ENCODE data around the gene SCN5A. TPM values are rescaled to one million over a fixed set of nuclear protein-coding genes. Genes with fewer than 3 reads are reported as not detected.

The SCN5A gene
- total RNA-seq, 1 experiment from 2014 or later = 4.7 TPM

DNA sequence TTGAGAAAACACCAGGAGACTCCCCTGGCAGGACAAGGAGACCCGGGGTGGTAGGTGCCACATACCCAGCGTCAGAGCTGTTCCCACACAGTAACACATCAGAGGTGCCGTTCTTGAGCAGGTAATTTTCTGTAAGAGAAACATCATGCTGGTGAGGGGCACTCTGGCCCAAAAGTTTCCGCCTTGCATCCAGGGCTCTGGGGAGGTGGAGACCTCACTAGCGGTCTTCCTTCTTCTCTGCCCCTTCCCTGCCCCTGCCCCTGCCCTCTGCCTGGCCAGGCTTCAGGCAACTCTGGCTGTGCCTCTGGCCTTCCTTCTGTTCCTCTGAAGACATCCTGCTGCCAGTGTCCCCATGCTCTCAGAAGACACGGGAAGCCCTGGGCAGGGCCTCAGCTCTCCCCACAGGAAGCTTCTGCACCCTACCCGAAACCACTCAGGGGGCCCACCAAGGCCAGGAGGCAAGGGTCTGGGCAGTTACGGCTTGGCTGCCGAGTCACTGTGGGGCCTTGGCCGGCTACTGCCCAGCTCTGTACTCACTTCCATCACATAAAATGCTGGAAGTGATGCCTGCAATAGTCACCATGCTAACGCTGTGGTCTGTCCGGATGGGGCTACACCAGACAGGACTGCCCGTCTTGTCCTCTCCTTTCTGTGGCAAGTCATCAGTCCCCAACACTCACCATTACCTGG lies 41.3 kb downstream of the SCN5A start:
- no peak for DNase-seq
- Histone ChIP-seq H3K4me1 (replicated peaks; ENCODE audit: insufficient read depth) (no peaks in the 10 kb centered on the region), H3K36me3 (ENCODE audit: low read depth) (no peaks in the 10 kb centered on the region), H3K79me2 (ENCODE audit: low read depth) (no peaks in the 10 kb centered on the region), H3K27me3 (ENCODE audit: insufficient read depth, low read depth) (peaks cover 47% of the 10 kb centered on the region), H2AFZ (no peak overlapping the region), H4K20me1 (ENCODE audit: insufficient read depth) (no peaks in the 10 kb centered on the region), H3K4me2 (no peak overlapping the region), H3K9me3 (ENCODE audit: insufficient read depth, low read depth) (no peaks in the 10 kb centered on the region), H3K4me3 (no peak overlapping the region), H3F3A (ENCODE audit: insufficient read depth, low read depth) (no peaks in the 10 kb centered on the region), H3K27ac (no peak overlapping the region), H3K9me2 (ENCODE audit: insufficient read depth) (no peaks in the 10 kb centered on the region)
- no peak for TF ChIP-seq EZH2 (IDR thresholded peaks at IDR 0.05; ENCODE audit: low read depth)
- TF ChIP-seq, protein P1, sequence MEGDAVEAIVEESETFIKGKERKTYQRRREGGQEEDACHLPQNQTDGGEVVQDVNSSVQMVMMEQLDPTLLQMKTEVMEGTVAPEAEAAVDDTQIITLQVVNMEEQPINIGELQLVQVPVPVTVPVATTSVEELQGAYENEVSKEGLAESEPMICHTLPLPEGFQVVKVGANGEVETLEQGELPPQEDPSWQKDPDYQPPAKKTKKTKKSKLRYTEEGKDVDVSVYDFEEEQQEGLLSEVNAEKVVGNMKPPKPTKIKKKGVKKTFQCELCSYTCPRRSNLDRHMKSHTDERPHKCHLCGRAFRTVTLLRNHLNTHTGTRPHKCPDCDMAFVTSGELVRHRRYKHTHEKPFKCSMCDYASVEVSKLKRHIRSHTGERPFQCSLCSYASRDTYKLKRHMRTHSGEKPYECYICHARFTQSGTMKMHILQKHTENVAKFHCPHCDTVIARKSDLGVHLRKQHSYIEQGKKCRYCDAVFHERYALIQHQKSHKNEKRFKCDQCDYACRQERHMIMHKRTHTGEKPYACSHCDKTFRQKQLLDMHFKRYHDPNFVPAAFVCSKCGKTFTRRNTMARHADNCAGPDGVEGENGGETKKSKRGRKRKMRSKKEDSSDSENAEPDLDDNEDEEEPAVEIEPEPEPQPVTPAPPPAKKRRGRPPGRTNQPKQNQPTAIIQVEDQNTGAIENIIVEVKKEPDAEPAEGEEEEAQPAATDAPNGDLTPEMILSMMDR (conservative IDR thresholded peaks at IDR 0.05) = no peak
- ChIA-PET CTCF (no interaction called here), POLR2A (ENCODE audit: unreplicated experiment) (no interaction called here)
- no TSS peak for BruUV-seq (replicated peaks)
- intact Hi-C loops (cut with micrococcal nuclease; ENCODE audit: unreplicated experiment) = no loop called here

DNA sequence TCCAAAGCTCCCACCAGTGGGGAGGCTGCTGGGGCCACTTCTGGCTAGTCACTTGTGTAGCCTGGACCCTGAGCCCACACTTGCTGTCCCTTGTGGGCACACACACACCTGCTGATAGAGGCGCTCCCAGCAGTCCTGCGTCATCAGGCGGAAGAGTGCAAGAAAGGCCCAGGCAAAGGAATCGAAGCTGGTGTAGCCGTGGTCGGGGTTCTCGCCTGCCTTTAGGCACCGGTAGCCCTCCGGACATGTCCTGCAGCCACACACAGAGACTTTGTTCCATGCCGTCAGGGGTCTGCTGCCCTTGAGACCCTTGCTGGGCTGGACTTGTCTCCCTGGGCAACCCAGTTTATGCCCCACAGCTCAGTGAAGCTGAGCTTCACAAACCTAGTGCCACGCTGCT lies 42.9 kb downstream of the SCN5A start:
- H3K36me3 ChIP-seq (ENCODE audit: low read depth) = no peaks in the 10 kb centered on the region
- H3K9me3 ChIP-seq (ENCODE audit: insufficient read depth, low read depth) = no peaks in the 10 kb centered on the region
- no peaks in the 10 kb centered on the region for H3K4me1 ChIP-seq (replicated peaks; ENCODE audit: insufficient read depth)
- H3K4me3 ChIP-seq = no peak overlapping the region
- H3F3A ChIP-seq (ENCODE audit: insufficient read depth, low read depth) = no peaks in the 10 kb centered on the region
- H3K27me3 ChIP-seq (ENCODE audit: insufficient read depth, low read depth) = peaks cover 32% of the 10 kb centered on the region
- no peak overlapping the region for H2AFZ ChIP-seq
- ChIA-PET POLR2A (ENCODE audit: unreplicated experiment) (no interaction called here), CTCF (no interaction called here)
- DNase-seq = no peak
- H3K79me2 ChIP-seq (ENCODE audit: low read depth) = no peaks in the 10 kb centered on the region
- H3K9me2 ChIP-seq (ENCODE audit: insufficient read depth) = no peaks in the 10 kb centered on the region
- BruUV-seq (replicated peaks) = no TSS peak
- no peak overlapping the region for H3K4me2 ChIP-seq
- no peak overlapping the region for H3K27ac ChIP-seq
- intact Hi-C loops (cut with micrococcal nuclease; ENCODE audit: unreplicated experiment) = no loop called here
- TF ChIP-seq EZH2 (IDR thresholded peaks at IDR 0.05; ENCODE audit: low read depth) = no peak
- TF ChIP-seq, protein P1 (conservative IDR thresholded peaks at IDR 0.05) = no peak
- H4K20me1 ChIP-seq (ENCODE audit: insufficient read depth) = no peaks in the 10 kb centered on the region

DNA sequence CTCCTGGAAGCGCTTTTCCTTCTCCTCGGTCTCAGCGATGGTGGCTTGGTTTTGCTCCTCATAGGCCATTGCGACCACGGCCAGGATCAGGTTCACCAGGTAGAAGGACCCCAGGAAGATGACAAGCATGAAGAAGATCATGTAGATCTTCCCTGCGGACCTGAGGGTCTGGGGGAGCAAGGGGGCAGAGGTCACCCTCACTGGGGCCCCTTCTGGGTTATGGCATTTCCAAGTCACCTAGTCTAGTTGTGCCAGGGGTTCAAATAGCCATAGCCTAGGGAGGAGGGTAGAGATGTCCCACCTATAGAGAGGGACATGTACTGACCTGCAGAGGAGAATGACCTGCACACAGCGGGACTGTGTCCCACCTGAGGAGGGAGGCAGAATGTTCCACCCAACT lies 43.5 kb downstream of the SCN5A start:
- H3K4me1 ChIP-seq (replicated peaks; ENCODE audit: insufficient read depth) = no peaks in the 10 kb centered on the region
- CTCF ChIA-PET = no interaction called here
- H3K27me3 ChIP-seq (ENCODE audit: insufficient read depth, low read depth) = peaks cover 31% of the 10 kb centered on the region

More for the DNA sequence above, 43.5 kb downstream of the SCN5A start:
- Histone ChIP-seq H4K20me1 (ENCODE audit: insufficient read depth) (no peaks in the 10 kb centered on the region), H3K27ac (no peak overlapping the region), H3K9me2 (ENCODE audit: insufficient read depth) (no peaks in the 10 kb centered on the region), H3K4me3 (no peak overlapping the region), H3K36me3 (ENCODE audit: low read depth) (no peaks in the 10 kb centered on the region), H3K4me2 (no peak overlapping the region), H2AFZ (no peak overlapping the region), H3K79me2 (ENCODE audit: low read depth) (no peaks in the 10 kb centered on the region), H3F3A (ENCODE audit: insufficient read depth, low read depth) (no peaks in the 10 kb centered on the region), H3K9me3 (ENCODE audit: insufficient read depth, low read depth) (no peaks in the 10 kb centered on the region)
- POLR2A ChIA-PET (ENCODE audit: unreplicated experiment) = no interaction called here
- no peak for DNase-seq
- no TSS peak for BruUV-seq (replicated peaks)
- TF ChIP-seq EZH2 (IDR thresholded peaks at IDR 0.05; ENCODE audit: low read depth) = no peak
- TF ChIP-seq, protein P1 (conservative IDR thresholded peaks at IDR 0.05) = no peak
- intact Hi-C loops (cut with micrococcal nuclease; ENCODE audit: unreplicated experiment) = no loop called here

Measured in PC-9 (cell line).